Subcutaneous abdominal adipose tissue (tissue), 5 donors: ENCODE measurements around the gene KCNIP4.

Source experiments
- H3K27ac ChIP-seq: one replicate; pipeline ENCODE4 v1.7.0; 2013; ENCODE audit warnings: low read depth, mild to moderate bottlenecking, inconsistent platforms, low read length, moderate library complexity
- H3K27me3 ChIP-seq, 5 donors: one replicate each; pipeline ENCODE4 v1.7.0; 2013; ENCODE audit warnings: low read length in 5 of 5, inconsistent platforms in 1 of 5; ENCODE audit not compliant: control insufficient read depth in 5 of 5, insufficient read depth in 4 of 5
- H3K36me3 ChIP-seq, 5 donors: one replicate each; pipeline ENCODE4 v1.7.0; 2013; ENCODE audit warnings: low read length in 5 of 5; ENCODE audit not compliant: control insufficient read depth in 5 of 5, insufficient read depth in 5 of 5
- H3K4me1 ChIP-seq, 5 donors: one replicate each; pipeline ENCODE4 v1.7.0; 2013; ENCODE audit warnings: low read length in 5 of 5, mild to moderate bottlenecking in 3 of 5, moderate library complexity in 1 of 5; ENCODE audit not compliant: control insufficient read depth in 5 of 5, insufficient read depth in 5 of 5
- H3K4me3 ChIP-seq, 5 donors: one replicate each; pipeline ENCODE4 v1.7.0; 2013; ENCODE audit warnings: low read length in 5 of 5, low read depth in 1 of 5
- H3K9ac ChIP-seq, 5 donors: one replicate each; pipeline ENCODE4 v1.7.0; 2013; ENCODE audit warnings: low read length in 5 of 5, mild to moderate bottlenecking in 4 of 5, moderate library complexity in 3 of 5
- H3K9me3 ChIP-seq, 5 donors: one replicate each; pipeline ENCODE4 v1.7.0; 2013; ENCODE audit warnings: low read length in 5 of 5; ENCODE audit not compliant: control insufficient read depth in 5 of 5
- donor health status: healthy.
- donor health status: healthy.
- donor health status: healthy.
- donor health status: healthy.
- donor health status: healthy.

The KCNIP4 gene

DNA sequence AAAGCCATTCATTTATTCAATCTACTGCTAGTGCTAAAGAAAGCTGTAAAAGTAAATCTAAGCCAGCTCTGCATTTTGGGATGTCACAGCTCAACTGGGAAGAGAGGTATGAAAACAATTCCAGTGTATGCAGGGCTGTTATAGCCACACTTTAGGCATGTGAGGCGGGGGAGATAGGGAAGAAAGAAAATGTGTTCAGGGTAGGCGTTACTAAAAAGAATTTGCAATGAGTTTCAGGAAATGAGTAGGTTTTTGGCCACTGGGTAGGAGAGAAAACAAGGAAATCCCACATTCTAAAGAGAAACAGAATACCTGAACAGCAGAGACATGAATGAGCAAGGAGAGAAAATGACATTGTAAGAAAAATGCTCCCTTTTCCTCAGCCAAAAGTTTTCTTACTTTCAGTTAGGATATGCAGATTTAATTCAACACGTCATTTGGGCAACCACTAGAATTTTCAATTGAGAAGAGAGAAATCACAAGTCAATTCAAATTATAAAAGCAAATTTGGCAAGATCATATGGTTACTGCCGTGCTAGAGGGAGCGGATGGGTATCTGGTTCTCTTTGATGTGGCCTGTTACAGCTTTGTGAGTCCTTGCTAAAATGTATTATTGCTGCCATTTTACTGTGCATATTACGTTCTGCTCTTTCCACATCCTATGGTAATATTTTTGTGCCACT, 226.3 kb downstream of the KCNIP4 start:
- no peaks in the 10 kb centered on the region for H3K9me3 ChIP-seq
- H3K36me3 ChIP-seq, result no peaks in the 10 kb centered on the region
- no peaks in the 10 kb centered on the region for H3K4me1 ChIP-seq
- no peak overlapping the region for H3K4me3 ChIP-seq
- no peak overlapping the region for H3K9ac ChIP-seq
- H3K27me3 ChIP-seq, result no peaks in the 10 kb centered on the region
- H3K27ac ChIP-seq, result no peak overlapping the region

DNA sequence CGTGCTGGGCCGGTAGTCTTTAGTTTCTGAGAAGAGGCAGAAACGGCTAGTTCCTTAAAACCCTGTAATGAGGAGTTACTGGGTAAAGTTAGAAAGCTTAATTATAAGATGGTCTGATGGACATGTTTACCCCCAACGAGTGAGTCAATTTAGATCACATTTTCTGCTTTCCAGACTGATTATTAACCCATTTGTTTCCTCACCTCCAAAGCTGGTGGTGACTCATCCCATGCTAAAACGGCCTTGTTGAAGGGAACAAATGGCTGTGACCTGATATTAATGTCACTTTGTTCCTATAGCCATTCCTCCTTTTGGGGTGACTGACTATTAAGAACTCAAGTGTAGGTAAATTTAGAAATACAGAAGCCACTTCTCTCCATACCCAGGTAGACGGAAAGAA, 232.0 kb downstream of the KCNIP4 start:
- Histone ChIP-seq H3K4me3 (no peak overlapping the region), H3K27ac (no peak overlapping the region), H3K9me3 (no peaks in the 10 kb centered on the region), H3K9ac (no peak overlapping the region), H3K27me3 (no peaks in the 10 kb centered on the region), H3K36me3 (no peaks in the 10 kb centered on the region), H3K4me1 (no peaks in the 10 kb centered on the region)

DNA sequence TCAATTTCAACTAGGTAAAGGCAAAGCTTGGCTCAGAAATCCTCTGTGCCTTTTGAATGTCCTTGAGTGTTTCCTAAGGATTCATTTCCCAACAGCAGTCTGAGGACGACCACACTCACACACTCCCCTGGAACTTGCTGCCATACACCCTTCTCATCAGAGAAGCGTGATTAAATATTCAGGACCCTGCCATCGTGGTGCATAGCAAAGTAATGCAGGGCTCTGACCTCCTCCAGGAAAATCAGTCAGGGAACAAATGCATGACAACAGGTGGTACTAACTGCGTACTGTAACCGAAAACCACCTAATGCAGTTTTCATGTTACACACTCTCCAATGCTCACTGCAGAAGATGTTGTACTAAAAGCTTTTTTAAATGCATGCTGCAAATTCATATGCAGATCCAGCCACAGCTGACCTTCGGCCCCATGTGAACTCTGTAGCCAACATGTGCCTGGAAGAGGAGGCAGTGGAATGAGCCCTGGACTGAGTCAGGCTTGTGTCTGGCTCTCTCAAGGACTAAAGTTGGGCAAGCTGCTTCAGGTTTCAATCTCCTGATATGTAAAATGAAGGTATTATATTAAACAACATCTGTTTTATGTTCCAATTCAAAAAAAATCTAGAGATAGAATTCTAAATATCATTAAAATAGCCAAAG, 238.3 kb downstream of the KCNIP4 start:
- H3K9me3 ChIP-seq, result no peaks in the 10 kb centered on the region
- H3K4me1 ChIP-seq, result no peaks in the 10 kb centered on the region
- H3K27ac ChIP-seq, result no peak overlapping the region
- H3K9ac ChIP-seq, result no peak overlapping the region
- no peaks in the 10 kb centered on the region for H3K27me3 ChIP-seq
- H3K4me3 ChIP-seq, result no peak overlapping the region
- H3K36me3 ChIP-seq, result no peaks in the 10 kb centered on the region

GRCh38 chr4:21709761-21710160, 238.8 kb downstream of the KCNIP4 start:
- H3K27ac ChIP-seq, result no peak overlapping the region
- H3K27me3 ChIP-seq, result no peaks in the 10 kb centered on the region
- no peaks in the 10 kb centered on the region for H3K9me3 ChIP-seq
- no peak overlapping the region for H3K9ac ChIP-seq
- no peaks in the 10 kb centered on the region for H3K36me3 ChIP-seq
- H3K4me1 ChIP-seq, result no peaks in the 10 kb centered on the region
- no peak overlapping the region for H3K4me3 ChIP-seq

DNA sequence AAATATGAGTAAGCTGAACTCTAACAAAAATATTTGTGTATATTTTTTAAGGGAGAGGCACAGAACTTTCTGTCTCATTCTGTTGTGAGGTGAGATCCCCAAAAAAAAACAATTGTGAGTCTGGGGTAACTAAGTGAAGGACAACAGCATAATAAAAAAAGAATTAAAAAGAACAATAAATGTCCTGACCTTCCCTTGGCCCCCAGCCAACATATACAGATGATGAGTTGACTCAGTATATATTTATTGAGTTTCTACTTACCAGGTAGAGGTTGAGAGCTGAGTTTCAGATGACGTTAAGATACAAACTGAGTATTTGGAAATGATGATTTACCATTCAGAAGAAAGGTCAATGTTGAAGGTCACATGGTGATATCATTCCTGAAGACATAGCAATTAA, 239.5 kb downstream of the KCNIP4 start:
- H3K4me3 ChIP-seq, result no peak overlapping the region
- no peak overlapping the region for H3K27ac ChIP-seq
- H3K27me3 ChIP-seq, result no peaks in the 10 kb centered on the region
- no peaks in the 10 kb centered on the region for H3K9me3 ChIP-seq
- no peaks in the 10 kb centered on the region for H3K36me3 ChIP-seq
- no peak overlapping the region for H3K9ac ChIP-seq
- no peaks in the 10 kb centered on the region for H3K4me1 ChIP-seq

DNA sequence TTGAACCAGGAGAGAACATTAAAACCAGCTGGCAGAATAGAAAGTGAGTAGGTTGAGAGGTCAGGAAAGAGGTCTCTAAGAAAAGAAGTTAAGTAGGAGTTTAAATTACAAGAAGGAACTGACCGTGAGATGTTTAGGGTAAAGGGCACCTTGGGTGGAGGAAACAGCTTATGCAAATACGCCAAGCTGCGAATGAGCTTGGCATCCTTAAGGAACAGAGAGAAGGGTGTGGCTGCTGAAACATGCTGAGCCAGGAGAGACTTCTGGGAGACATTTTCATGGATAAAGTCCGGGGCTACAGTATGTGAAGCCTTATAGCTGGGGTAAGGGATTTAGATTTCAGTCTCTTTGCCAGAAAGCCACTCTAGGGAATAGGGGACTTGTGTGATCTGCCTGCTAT, 249.1 kb downstream of the KCNIP4 start:
- H3K27me3 ChIP-seq, result no peaks in the 10 kb centered on the region
- no peak overlapping the region for H3K9ac ChIP-seq
- no peaks in the 10 kb centered on the region for H3K4me1 ChIP-seq
- no peaks in the 10 kb centered on the region for H3K36me3 ChIP-seq
- H3K27ac ChIP-seq, result no peak overlapping the region
- no peaks in the 10 kb centered on the region for H3K9me3 ChIP-seq
- no peak overlapping the region for H3K4me3 ChIP-seq

DNA sequence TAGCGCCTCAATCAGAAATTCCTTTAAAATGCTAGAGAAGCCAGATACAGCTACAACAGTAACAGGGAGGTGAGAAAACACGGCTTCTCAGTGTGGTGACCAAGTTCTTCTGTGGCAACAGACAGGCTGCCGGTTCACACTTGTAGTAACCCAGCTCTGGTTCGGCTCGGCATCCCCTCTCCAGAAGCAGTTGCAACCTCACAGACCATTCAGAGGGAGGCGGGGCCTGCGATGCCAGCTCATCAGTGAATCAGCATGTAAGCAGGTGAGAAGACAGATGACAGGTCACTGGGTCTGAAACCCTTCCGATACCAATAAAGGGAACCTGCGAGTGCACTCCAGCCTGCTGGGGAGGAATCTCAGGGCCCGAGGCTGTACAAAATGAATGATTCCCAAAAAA, 251.0 kb downstream of the KCNIP4 start:
- Histone ChIP-seq H3K4me3 (no peak overlapping the region), H3K27me3 (no peaks in the 10 kb centered on the region), H3K27ac (no peak overlapping the region), H3K9ac (no peak overlapping the region), H3K4me1 (no peaks in the 10 kb centered on the region), H3K36me3 (no peaks in the 10 kb centered on the region), H3K9me3 (no peaks in the 10 kb centered on the region)

- no peaks in the 10 kb centered on the region for H3K27me3 ChIP-seq
- no peaks in the 10 kb centered on the region for H3K4me1 ChIP-seq
- no peak overlapping the region for H3K9ac ChIP-seq
- H3K9me3 ChIP-seq, result no peaks in the 10 kb centered on the region
- no peaks in the 10 kb centered on the region for H3K36me3 ChIP-seq
- no peak overlapping the region for H3K4me3 ChIP-seq
- no peak overlapping the region for H3K27ac ChIP-seq
Observed at GRCh38 chr4:21695141-21695540, 253.4 kb downstream of the KCNIP4 start.

GRCh38 chr4:21692241-21692640, 256.3 kb downstream of the KCNIP4 start:
- H3K36me3 ChIP-seq, result no peaks in the 10 kb centered on the region
- H3K9me3 ChIP-seq, result no peaks in the 10 kb centered on the region
- no peak overlapping the region for H3K4me3 ChIP-seq
- H3K9ac ChIP-seq, result no peak overlapping the region
- no peaks in the 10 kb centered on the region for H3K27me3 ChIP-seq
- no peaks in the 10 kb centered on the region for H3K4me1 ChIP-seq
- H3K27ac ChIP-seq, result no peak overlapping the region

- Histone ChIP-seq H3K4me1 (peaks cover 0 to 4% (median 0%) of the 10 kb centered on the region in 5 donors), H3K27me3 (no peaks in the 10 kb centered on the region), H3K36me3 (no peaks in the 10 kb centered on the region), H3K4me3 (no peak overlapping the region), H3K9me3 (no peaks in the 10 kb centered on the region), H3K27ac (no peak overlapping the region), H3K9ac (no peak overlapping the region)
Observed at GRCh38 chr4:21688596-21689265, 259.8 kb downstream of the KCNIP4 start.
